K562 (cell line): ENCODE data around the gene KIAA1614. TPM values are rescaled to one million over a fixed set of nuclear protein-coding genes. Genes with fewer than 3 reads are reported as not detected.
A peak's percentile ranks its signal among the peaks of the same experiment; 100 is the strongest.

Source experiments
- CBFB ChIP-seq: sonication (generic); formaldehyde crosslinking; IDR thresholded peaks from 2 replicates; pipeline ENCODE4 v1.4.0; 2020; ENCODE audit warnings: mild to moderate bottlenecking, missing genetic modification reagents
- CEBPG ChIP-seq, 3 experiments: fragments of 200-800 bp in 1 of 3; sonication (Bioruptor generic) in 1 of 3; sonication (generic) in 1 of 3; formaldehyde crosslinking in 1 of 3; IDR thresholded peaks in 2 of 3; conservative IDR thresholded peaks in 1 of 3; 2 replicates each; pipeline versions ENCODE4 v1.6.1 to v1.8.0; 2016 to 2022; ENCODE audit warnings: missing compliant biosample characterization in 2 of 3, missing genetic modification characterization in 2 of 3, mild to moderate bottlenecking in 1 of 3, missing genetic modification reagents in 1 of 3
- CHD7 ChIP-seq: fragments of 200-600 bp; sonication (generic); IDR thresholded peaks from one replicate; pipeline ENCODE4 v1.6.1; 2012; ENCODE audit warnings: mild to moderate bottlenecking, low read depth, low read length, inconsistent platforms
- LCOR ChIP-seq: sonication (generic); formaldehyde crosslinking; IDR thresholded peaks from 2 replicates; pipeline ENCODE4 v1.8.0; 2022; ENCODE audit warnings: mild to moderate bottlenecking, missing genetic modification reagents
- PBX2 ChIP-seq, 2 experiments: IDR thresholded peaks in 1 of 2; conservative IDR thresholded peaks in 1 of 2; 2 replicates each; pipeline ENCODE4 v1.6.1; 2016; ENCODE audit warnings: low read depth in 2 of 2, mild to moderate bottlenecking in 1 of 2, missing compliant biosample characterization in 1 of 2, missing genetic modification characterization in 1 of 2, moderate library complexity in 1 of 2
- PKNOX1 ChIP-seq: fragments of 450-650 bp; IDR thresholded peaks from 2 replicates; pipeline ENCODE4 v1.6.1; 2016
- TEAD1 ChIP-seq, 2 experiments: fragments of 450-650 bp in 1 of 2; sonication (generic) in 1 of 2; formaldehyde crosslinking; IDR thresholded peaks; 2 replicates each; pipeline versions ENCODE4 v1.4.0 to v1.8.0; 2020 to 2022; ENCODE audit warnings: mild to moderate bottlenecking in 2 of 2, missing genetic modification reagents in 1 of 2
- ZNF316 ChIP-seq: fragments of 450-650 bp; IDR thresholded peaks from 2 replicates; pipeline ENCODE4 v1.6.1; 2016
- polyA plus RNA-seq, 8 experiments: library from polyadenylated mRNA; depleted of rRNA in 4 of 8; stranded (reverse) in 5 of 8; unstranded in 3 of 8; fragments of >200 nt; fragmentation: Nextera tagmentation in 2 of 8; fragmentation: Illumina TruSeq in 1 of 8; extraction: Ambion mirVana in 2 of 8; extraction: Trizol in 1 of 8; gene quantifications; 2 replicates each; pipeline versions ENCODE4 v1.2.1 to v1.2.3, GENCODE V29; 2011 to 2014; ENCODE audit warnings: inconsistent platforms in 1 of 8, missing spikeins in 1 of 8
- total RNA-seq, 7 experiments: library from RNA; depleted of rRNA in 6 of 7; stranded (reverse); fragments of >200 nt in 6 of 7; fragmentation: Illumina TruSeq in 2 of 7; extraction: Trizol in 2 of 7; gene quantifications; 2 replicates each; pipeline versions ENCODE4 v1.2.1 to v1.2.3, GENCODE V29; 2011 to 2021; ENCODE audit warnings: low replicate concordance in 1 of 7
- TF ChIP-seq, protein P1 (sequence below): fragments of 250-450 bp; sonication (Bioruptor Pico); IDR thresholded peaks from 2 replicates; pipeline ENCODE4 v1.5.0; 2021

The KIAA1614 gene
- total and polyA plus RNA-seq, 9 of the 15 experiments (the other 6 are each of a cell fraction or from before 2014, with no cell fraction given), result 0.01 to 1.1 (median 0.15) TPM; not detected in 1

GRCh38 chr1:180923021-180923841 lies 10.5 kb downstream of the KIAA1614 start (continued):
- TF ChIP-seq PBX2 (CRISPR knock-in tag; IDR thresholded peaks at IDR 0.05; ENCODE audit: low read depth) (no peak), PBX2 (tag; conservative IDR thresholded peaks at IDR 0.05; ENCODE audit: low read depth) (peak; percentile 49; the same call in 1 of the 2 replicates), CHD7 (no peak), CEBPG (CRISPR knock-in tag; IDR thresholded peaks at IDR 0.05) (peak; percentile 52), CEBPG (tag; conservative IDR thresholded peaks at IDR 0.05 in 1 of 2, IDR thresholded peaks at IDR 0.05 in 1 of 2) (no peak), PKNOX1 (peak; percentile 87), CBFB (CRISPR knock-in tag) (0 out of 2 replicates have a peak, but pooled peaks have one; percentile 34), LCOR (CRISPR knock-in tag) (no peak), ZNF316 (no peak), TEAD1 (CRISPR knock-in tag; IDR thresholded peaks at IDR 0.05) (peak in 1 of 2 experiments; percentile 46; a peak in 1 of 4 replicates)
- TF ChIP-seq, protein P1, sequence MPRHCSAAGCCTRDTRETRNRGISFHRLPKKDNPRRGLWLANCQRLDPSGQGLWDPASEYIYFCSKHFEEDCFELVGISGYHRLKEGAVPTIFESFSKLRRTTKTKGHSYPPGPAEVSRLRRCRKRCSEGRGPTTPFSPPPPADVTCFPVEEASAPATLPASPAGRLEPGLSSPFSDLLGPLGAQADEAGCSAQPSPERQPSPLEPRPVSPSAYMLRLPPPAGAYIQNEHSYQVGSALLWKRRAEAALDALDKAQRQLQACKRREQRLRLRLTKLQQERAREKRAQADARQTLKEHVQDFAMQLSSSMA (CRISPR knock-in tag), result no peak
